ENCODE results near the gene CKAP5. TPM values are rescaled to one million over a fixed set of nuclear protein-coding genes. Genes with fewer than 3 reads are reported as not detected.
A peak's percentile ranks its signal among the peaks of the same experiment; 100 is the strongest.

Gene CKAP5
- total RNA-seq, 1 donor from 2014 or later, result 193 TPM

DNA sequence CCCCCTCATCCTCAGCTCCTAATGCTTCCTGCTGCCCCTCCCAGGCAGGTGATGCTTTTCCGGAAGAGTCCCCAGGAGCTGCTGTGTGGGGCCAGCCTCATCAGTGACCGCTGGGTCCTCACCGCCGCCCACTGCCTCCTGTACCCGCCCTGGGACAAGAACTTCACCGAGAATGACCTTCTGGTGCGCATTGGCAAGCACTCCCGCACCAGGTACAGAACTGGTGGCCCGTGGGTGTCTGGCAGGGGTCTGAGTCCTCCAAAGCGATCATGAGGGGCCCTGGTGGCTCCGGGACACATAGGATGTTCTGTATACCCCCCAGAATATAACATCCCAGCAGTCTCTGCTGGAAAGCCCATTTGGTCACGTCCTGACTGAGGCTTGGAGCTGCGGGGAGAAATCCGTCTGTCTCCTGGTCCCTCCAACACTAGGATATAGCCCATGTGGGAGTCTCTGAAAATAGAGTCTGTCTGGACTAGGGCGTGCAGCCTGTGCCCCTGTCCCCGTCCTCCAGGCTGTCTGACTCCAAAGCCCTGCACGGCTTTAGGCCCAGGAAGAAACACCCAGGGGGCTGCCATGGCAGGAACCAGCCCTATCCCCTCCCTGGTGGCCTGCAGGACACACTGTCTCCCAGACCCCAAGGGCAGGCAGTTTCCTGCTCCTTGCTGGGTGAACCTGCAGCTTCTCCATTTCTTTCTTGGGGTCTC is 118.0 kb downstream of the CKAP5 start:
- DNase-seq, result no peak
- Mint-ChIP-seq H3K9me3 (ENCODE audit: unreplicated experiment) (no peaks in the 10 kb centered on the region), H3K27me3 (ENCODE audit: unreplicated experiment) (peaks cover 3% of the 10 kb centered on the region), H3K4me3 (ENCODE audit: unreplicated experiment) (no peak overlapping the region), H3K27ac (ENCODE audit: unreplicated experiment) (no peak overlapping the region), H3K4me1 (ENCODE audit: low read depth, unreplicated experiment) (peaks cover 8% of the 10 kb centered on the region), H3K36me3 (ENCODE audit: unreplicated experiment) (no peaks in the 10 kb centered on the region)
- TF ChIP-seq, protein P1, sequence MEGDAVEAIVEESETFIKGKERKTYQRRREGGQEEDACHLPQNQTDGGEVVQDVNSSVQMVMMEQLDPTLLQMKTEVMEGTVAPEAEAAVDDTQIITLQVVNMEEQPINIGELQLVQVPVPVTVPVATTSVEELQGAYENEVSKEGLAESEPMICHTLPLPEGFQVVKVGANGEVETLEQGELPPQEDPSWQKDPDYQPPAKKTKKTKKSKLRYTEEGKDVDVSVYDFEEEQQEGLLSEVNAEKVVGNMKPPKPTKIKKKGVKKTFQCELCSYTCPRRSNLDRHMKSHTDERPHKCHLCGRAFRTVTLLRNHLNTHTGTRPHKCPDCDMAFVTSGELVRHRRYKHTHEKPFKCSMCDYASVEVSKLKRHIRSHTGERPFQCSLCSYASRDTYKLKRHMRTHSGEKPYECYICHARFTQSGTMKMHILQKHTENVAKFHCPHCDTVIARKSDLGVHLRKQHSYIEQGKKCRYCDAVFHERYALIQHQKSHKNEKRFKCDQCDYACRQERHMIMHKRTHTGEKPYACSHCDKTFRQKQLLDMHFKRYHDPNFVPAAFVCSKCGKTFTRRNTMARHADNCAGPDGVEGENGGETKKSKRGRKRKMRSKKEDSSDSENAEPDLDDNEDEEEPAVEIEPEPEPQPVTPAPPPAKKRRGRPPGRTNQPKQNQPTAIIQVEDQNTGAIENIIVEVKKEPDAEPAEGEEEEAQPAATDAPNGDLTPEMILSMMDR (IDR thresholded peaks at IDR 0.05; ENCODE audit: partially characterized antibody, unreplicated experiment), result no peak

DNA sequence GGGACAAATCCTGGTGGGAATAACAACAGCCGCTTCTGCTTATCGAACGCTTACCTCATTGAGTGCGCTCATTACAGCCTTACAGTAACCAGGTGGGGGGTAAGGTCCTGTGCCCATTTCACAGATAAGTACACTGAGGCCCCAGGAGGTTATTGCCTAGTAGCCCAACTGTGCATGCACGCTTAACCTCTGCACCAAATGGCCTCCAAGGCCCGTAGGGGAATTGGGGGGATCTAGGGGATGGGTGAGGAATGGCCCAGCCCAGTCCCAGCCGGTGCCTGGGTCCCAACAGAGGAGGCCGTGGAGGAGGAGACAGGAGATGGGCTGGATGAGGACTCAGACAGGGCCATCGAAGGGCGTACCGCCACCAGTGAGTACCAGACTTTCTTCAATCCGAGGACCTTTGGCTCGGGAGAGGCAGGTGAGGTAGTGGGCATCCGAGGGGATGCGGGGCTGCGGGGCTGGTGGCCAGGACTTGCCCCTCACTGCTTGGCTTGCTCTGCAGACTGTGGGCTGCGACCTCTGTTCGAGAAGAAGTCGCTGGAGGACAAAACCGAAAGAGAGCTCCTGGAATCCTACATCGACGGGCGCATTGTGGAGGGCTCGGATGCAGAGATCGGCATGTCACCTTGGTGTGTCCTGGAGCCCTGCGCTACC is 119.7 kb downstream of the CKAP5 start:
- DNase-seq, result no peak
- Mint-ChIP-seq H3K4me1 (ENCODE audit: low read depth, unreplicated experiment) (peaks cover 8% of the 10 kb centered on the region), H3K27ac (ENCODE audit: unreplicated experiment) (no peak overlapping the region), H3K4me3 (ENCODE audit: unreplicated experiment) (no peak overlapping the region), H3K27me3 (ENCODE audit: unreplicated experiment) (peaks cover 10% of the 10 kb centered on the region), H3K36me3 (ENCODE audit: unreplicated experiment) (no peaks in the 10 kb centered on the region), H3K9me3 (ENCODE audit: unreplicated experiment) (no peaks in the 10 kb centered on the region)
- TF ChIP-seq, protein P1 (IDR thresholded peaks at IDR 0.05; ENCODE audit: partially characterized antibody, unreplicated experiment), result no peak

DNA sequence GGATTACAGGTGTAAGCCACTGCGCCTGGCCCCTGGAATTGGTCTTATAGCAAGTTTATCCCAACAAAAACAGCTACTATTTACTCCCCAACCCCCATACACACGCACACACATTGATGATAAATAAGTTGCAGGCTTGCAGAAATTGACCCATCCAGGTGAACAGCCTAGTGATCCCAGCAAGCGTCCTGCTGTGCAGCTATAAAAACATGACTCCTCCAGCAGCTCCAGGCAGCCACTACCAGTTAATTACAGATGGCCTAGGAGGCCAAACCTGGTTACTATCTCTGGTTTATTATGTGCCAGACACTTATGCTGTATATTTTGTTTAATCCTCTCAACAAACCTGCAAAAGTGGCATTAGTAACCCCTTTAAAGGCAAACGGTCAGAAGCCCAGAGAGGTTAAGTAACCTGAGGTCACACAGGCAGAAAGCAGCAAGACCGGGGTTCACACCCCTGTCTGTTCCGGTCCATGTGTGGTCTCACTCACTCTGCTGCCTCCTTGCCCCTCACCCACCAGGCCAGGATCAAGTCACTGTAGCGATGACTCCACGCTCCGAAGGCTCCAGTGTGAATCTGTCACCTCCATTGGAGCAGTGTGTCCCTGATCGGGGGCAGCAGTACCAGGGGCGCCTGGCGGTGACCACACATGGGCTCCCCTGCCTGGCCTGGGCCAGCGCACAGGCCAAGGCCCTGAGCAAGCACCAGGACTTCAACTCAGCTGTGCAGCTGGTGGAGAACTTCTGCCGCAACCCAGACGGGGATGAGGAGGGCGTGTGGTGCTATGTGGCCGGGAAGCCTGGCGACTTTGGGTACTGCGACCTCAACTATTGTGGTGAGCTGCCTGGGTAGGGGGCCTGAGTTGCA is 120.5 kb downstream of the CKAP5 start:
- H3K4me3 Mint-ChIP-seq (ENCODE audit: unreplicated experiment), result no peak overlapping the region
- no peak for DNase-seq
- H3K27me3 Mint-ChIP-seq (ENCODE audit: unreplicated experiment), result peaks cover 13% of the 10 kb centered on the region
- TF ChIP-seq, protein P1 (IDR thresholded peaks at IDR 0.05; ENCODE audit: partially characterized antibody, unreplicated experiment), result peak; percentile 14
- no peaks in the 10 kb centered on the region for H3K36me3 Mint-ChIP-seq (ENCODE audit: unreplicated experiment)
- no peaks in the 10 kb centered on the region for H3K9me3 Mint-ChIP-seq (ENCODE audit: unreplicated experiment)
- H3K27ac Mint-ChIP-seq (ENCODE audit: unreplicated experiment), result no peak overlapping the region
- peaks cover 8% of the 10 kb centered on the region for H3K4me1 Mint-ChIP-seq (ENCODE audit: low read depth, unreplicated experiment)

DNA sequence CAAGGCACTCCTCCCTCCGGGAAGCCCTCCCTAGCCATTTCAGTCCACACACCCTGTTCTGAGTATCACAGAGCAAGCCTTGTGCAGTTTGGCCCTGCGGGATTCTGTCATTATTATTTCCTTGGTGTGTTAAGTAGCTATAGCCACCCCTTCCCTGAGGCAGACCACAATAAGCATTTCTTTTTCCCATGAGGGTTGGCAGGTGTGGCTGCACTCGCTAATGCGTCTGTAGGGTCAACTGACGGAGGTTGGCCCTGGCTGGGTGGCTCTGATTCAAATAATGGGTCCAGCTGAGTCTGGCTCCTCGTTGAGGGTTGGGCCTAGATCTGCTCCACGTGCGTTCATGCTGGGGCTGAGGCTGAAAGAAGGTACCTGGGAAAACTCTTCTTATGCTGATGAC is 122.0 kb downstream of the CKAP5 start:
- Mint-ChIP-seq H3K27me3 (ENCODE audit: unreplicated experiment) (peaks cover 13% of the 10 kb centered on the region), H3K27ac (ENCODE audit: unreplicated experiment) (peak overlapping the region; percentile 72), H3K36me3 (ENCODE audit: unreplicated experiment) (no peaks in the 10 kb centered on the region), H3K4me3 (ENCODE audit: unreplicated experiment) (no peak overlapping the region), H3K9me3 (ENCODE audit: unreplicated experiment) (no peaks in the 10 kb centered on the region), H3K4me1 (ENCODE audit: low read depth, unreplicated experiment) (peaks cover 8% of the 10 kb centered on the region)
- peak; percentile 34 for DNase-seq
- TF ChIP-seq, protein P1 (IDR thresholded peaks at IDR 0.05; ENCODE audit: partially characterized antibody, unreplicated experiment), result no peak

Measured in glutamatergic neuron (in vitro differentiated cells).